B cell (primary cell): ENCODE measurements around the gene RASL10A. TPM values are rescaled to one million over a fixed set of nuclear protein-coding genes. Genes with fewer than 3 reads are reported as not detected.
"Not testable (repeated sequence)": the region's sequence is repeated elsewhere in the genome, so short reads cannot be mapped to it uniquely, and the experiment has no call there.

Experiments
- ATAC-seq: fragments of 200-7000 bp; cut with Tn5 transposase; one replicate; pipeline ENCODE4 v1.10.0; 2021; ENCODE audit warnings: low read depth, mild to moderate bottlenecking, moderate number of reproducible peaks, moderate library complexity
- CTCF ChIA-PET: fragments of 350-600 bp; sonication (Branson Sonifier 250); formaldehyde crosslinking; loops from one replicate; lab custom pipeline; 2021; ENCODE audit warnings: antibody characterized with exemption, inconsistent platforms; lab: Charles Lee
- POLR2A ChIA-PET: fragments of 350-600 bp; sonication (Branson Sonifier 250); formaldehyde crosslinking; loops from one replicate; lab custom pipeline; 2021; ENCODE audit warnings: antibody characterized with exemption; lab: Charles Lee
- DNase-seq: peaks from one replicate; pipeline ENCODE4 v3.0.0; 2013
- H2AFZ ChIP-seq: 2 replicates; pipeline ENCODE4 v1.6.1; 2012; ENCODE audit warnings: mild to moderate bottlenecking, low read depth, low read length; ENCODE audit not compliant: insufficient read depth, poor library complexity, severe bottlenecking
- H3K27ac ChIP-seq, 2 donors: 1 replicate in 1 of 2; 2 replicates in 1 of 2; pipeline ENCODE4 v1.5.1; 2012 to 2013; ENCODE audit warnings: low read length in 2 of 2, mild to moderate bottlenecking in 2 of 2, moderate library complexity in 1 of 2
- H3K27me3 ChIP-seq, 4 experiments: fragments of 200-600 bp in 1 of 4; sonication (generic) in 1 of 4; replicated peaks in 1 of 4; 1 replicate in 2 of 4; 2 replicates in 2 of 4; pipeline versions ENCODE4 v1.6.1 to v1.7.0; 2013 to 2016; ENCODE audit warnings: low read length in 3 of 4, mild to moderate bottlenecking in 2 of 4, mixed read lengths in 1 of 4, moderate library complexity in 1 of 4; ENCODE audit not compliant: insufficient read depth in 4 of 4, control insufficient read depth in 3 of 4; ENCODE audit errors: control extremely low read depth in 1 of 4
- H3K36me3 ChIP-seq, 2 experiments: replicated peaks in 1 of 2; 1 replicate in 1 of 2; 2 replicates in 1 of 2; pipeline versions ENCODE4 v1.6.1 to v1.7.1; 2013; ENCODE audit warnings: low read length in 1 of 2; ENCODE audit not compliant: insufficient read depth in 2 of 2, control insufficient read depth in 1 of 2; ENCODE audit errors: control extremely low read depth in 1 of 2, extremely low read depth in 1 of 2
- H3K4me1 ChIP-seq, 2 donors: fragments of 200-600 bp in 1 of 2; sonication (generic) in 1 of 2; 1 replicate in 1 of 2; 2 replicates in 1 of 2; pipeline versions ENCODE4 v1.5.1 to v1.6.1; 2013 to 2017; ENCODE audit warnings: low read length in 2 of 2; ENCODE audit not compliant: control insufficient read depth in 2 of 2, insufficient read depth in 2 of 2
- H3K4me2 ChIP-seq: replicated peaks from 2 replicates; pipeline ENCODE3; 2012; ENCODE audit warnings: mild to moderate bottlenecking, low read depth, low read length; ENCODE audit not compliant: poor library complexity, severe bottlenecking
- H3K4me3 ChIP-seq, 5 experiments: fragments of 200-600 bp in 1 of 5; sonication (generic) in 1 of 5; 1 replicate in 3 of 5; 2 replicates in 2 of 5; pipeline versions ENCODE4 v1.5.1 to v1.7.0; 2011 to 2016; ENCODE audit warnings: low read length in 4 of 5, mild to moderate bottlenecking in 4 of 5, low read depth in 2 of 5, control low read depth in 1 of 5, moderate library complexity in 1 of 5; ENCODE audit not compliant: insufficient read depth in 1 of 5; ENCODE audit errors: control extremely low read depth in 1 of 5, extremely low read depth in 1 of 5
- H3K79me2 ChIP-seq: fragments of 200-600 bp; sonication (generic); one replicate; pipeline ENCODE4 v1.6.0; 2016; ENCODE audit warnings: low read length; ENCODE audit not compliant: control insufficient read depth, insufficient read depth
- H3K9ac ChIP-seq: fragments of 200-600 bp; sonication (generic); 2 replicates; pipeline ENCODE4 v1.6.1; 2017; ENCODE audit warnings: mild to moderate bottlenecking, low read length, moderate library complexity
- H3K9me3 ChIP-seq, 3 donors: one replicate each; pipeline versions ENCODE4 v1.6.1 to v1.7.1; 2013; ENCODE audit warnings: low read length in 2 of 3; ENCODE audit not compliant: control insufficient read depth in 2 of 3, insufficient read depth in 1 of 3; ENCODE audit errors: control extremely low read depth in 1 of 3
- H4K20me1 ChIP-seq: 2 replicates; pipeline ENCODE4 v1.6.0; 2012; ENCODE audit warnings: mild to moderate bottlenecking, low read length; ENCODE audit not compliant: insufficient read depth, control insufficient read depth, poor library complexity, severe bottlenecking
- H3K27ac Mint-ChIP-seq: one replicate; pipeline ENCODE4 v1.8.0; 2021; ENCODE audit warnings: mixed read lengths
- H3K27me3 Mint-ChIP-seq: one replicate; pipeline ENCODE4 v1.8.0; 2021; ENCODE audit warnings: mixed read lengths
- H3K4me1 Mint-ChIP-seq: one replicate; pipeline ENCODE4 v1.8.0; 2021; ENCODE audit warnings: mixed read lengths
- H3K4me3 Mint-ChIP-seq: one replicate; pipeline ENCODE4 v1.8.0; 2021; ENCODE audit warnings: mixed read lengths
- H3K9me3 Mint-ChIP-seq: one replicate; pipeline ENCODE4 v1.8.0; 2022; ENCODE audit warnings: mixed read lengths; ENCODE audit not compliant: insufficient read depth
- EZH2 ChIP-seq: IDR thresholded peaks from 2 replicates; pipeline ENCODE4 v1.6.1; 2012; ENCODE audit warnings: borderline replicate concordance, low read depth, mild to moderate bottlenecking, moderate library complexity, low read length; ENCODE audit not compliant: insufficient read depth, poor library complexity, severe bottlenecking
- whole genome bisulfite sequencing: methylation state at CpG from one replicate; pipeline ENCODE4 v1.1.5; 2013; ENCODE audit warnings: missing lambda C conversion rate; ENCODE audit not compliant: insufficient coverage; 5-methylcytosine and 5-hydroxymethylcytosine counted together
- intact Hi-C: fragments of 100-400 bp; cut with micrococcal nuclease; formaldehyde crosslinking; loops from one replicate; pipeline ENCODE4 v1.10.0; 2022
- polyA plus RNA-seq: library from polyadenylated mRNA; depleted of rRNA; stranded (reverse); fragments of >200 nt; gene quantifications from 2 replicates; pipeline ENCODE4 v1.2.3, GENCODE V29; 2012
- total RNA-seq, 2 donors: library from RNA; stranded (reverse); fragments of 120-200 nt in 1 of 2; gene quantifications; 1 replicate in 1 of 2; 2 replicates in 1 of 2; pipeline versions ENCODE4 v1.2.3 to v1.2.4, GENCODE V29; 2013 to 2022
- TF ChIP-seq, protein P1 (sequence below): fragments of 200-600 bp; IDR thresholded peaks from one replicate; pipeline ENCODE4 v1.8.0; 2022; ENCODE audit warnings: antibody characterized with exemption, mild to moderate bottlenecking

RASL10A gene
- total and polyA plus RNA-seq, 2 donors (not counting 1 experiment from before 2014, with no cell fraction given), result 2.8 to 4.7 TPM

DNA sequence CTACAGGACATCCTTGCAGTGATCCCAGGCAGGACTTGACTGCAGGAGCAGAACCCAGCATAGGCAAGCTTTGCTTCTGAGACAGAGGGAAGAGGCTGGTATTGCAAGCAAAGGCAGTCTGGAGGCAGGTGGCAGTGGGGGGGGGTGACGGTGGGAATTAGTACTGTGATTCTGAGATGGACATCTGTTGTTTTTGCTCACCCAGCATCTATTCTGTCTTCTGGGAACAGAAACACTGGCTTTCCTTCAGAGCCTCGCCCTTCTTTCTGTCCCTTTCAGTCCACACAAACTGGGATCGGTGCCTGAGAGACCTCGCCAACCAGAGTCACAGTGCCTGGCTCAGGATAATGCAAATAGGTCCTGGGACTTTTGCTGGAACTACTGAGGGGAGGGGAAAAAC, 31.2 kb upstream of the RASL10A start:
- CTCF ChIA-PET, result interaction anchor here (1.3 kb wide), 1 partner anchor 10 kb away, joined by 4 read pairs; no protein-coding TSS in a partner anchor

DNA sequence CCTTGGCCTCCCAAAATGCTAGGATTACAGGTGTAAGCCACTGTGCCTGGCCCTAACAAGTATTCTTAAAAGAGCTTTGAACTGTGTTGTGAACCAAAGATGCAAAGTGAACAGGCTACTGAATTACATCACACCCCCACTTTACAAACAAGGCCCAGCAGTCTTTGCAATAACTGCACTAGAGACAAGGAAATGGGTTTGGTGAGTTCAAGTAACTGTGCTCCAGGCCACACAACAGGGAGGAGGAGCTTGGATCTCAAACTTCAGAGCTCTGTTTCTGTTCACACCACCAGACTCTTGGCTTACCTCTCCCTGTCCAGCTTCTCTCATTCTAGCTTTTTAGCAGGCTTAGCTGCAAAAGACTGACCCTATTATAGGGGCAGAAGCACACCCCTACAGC, 30.4 kb upstream of the RASL10A start:
- Histone ChIP-seq H3K9me3 (no peaks in the 10 kb centered on the region), H3K9ac (no peak overlapping the region), H2AFZ (no peak overlapping the region), H3K27ac (no peak overlapping the region), H3K4me2 (no peak overlapping the region), H3K4me1 (no peaks in the 10 kb centered on the region), H4K20me1 (peaks cover 77% of the 10 kb centered on the region), H3K27me3 (no peaks in the 10 kb centered on the region), H3K4me3 (no peak overlapping the region), H3K36me3 (peaks cover 0 to 91% of the 10 kb centered on the region in 2 experiments), H3K79me2 (peaks cover 37% of the 10 kb centered on the region)
- ChIA-PET POLR2A (no interaction called here), CTCF (no interaction called here)
- ATAC-seq (no peak), DNase-seq (no peak)
- Mint-ChIP-seq H3K4me3 (no peak overlapping the region), H3K27me3 (no peaks in the 10 kb centered on the region), H3K27ac (no peak overlapping the region), H3K4me1 (no peaks in the 10 kb centered on the region), H3K9me3 (no peaks in the 10 kb centered on the region)
- TF ChIP-seq, protein P1, sequence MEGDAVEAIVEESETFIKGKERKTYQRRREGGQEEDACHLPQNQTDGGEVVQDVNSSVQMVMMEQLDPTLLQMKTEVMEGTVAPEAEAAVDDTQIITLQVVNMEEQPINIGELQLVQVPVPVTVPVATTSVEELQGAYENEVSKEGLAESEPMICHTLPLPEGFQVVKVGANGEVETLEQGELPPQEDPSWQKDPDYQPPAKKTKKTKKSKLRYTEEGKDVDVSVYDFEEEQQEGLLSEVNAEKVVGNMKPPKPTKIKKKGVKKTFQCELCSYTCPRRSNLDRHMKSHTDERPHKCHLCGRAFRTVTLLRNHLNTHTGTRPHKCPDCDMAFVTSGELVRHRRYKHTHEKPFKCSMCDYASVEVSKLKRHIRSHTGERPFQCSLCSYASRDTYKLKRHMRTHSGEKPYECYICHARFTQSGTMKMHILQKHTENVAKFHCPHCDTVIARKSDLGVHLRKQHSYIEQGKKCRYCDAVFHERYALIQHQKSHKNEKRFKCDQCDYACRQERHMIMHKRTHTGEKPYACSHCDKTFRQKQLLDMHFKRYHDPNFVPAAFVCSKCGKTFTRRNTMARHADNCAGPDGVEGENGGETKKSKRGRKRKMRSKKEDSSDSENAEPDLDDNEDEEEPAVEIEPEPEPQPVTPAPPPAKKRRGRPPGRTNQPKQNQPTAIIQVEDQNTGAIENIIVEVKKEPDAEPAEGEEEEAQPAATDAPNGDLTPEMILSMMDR, result no peak
- TF ChIP-seq EZH2, result no peak
- intact Hi-C loops, result no loop called here

More for the DNA sequence above, 31.2 kb upstream of the RASL10A start:
- WGBS, result 80% methylated on average over 1 of the region's 4 CpGs
- H3K27me3 ChIP-seq, result no peaks in the 10 kb centered on the region
- H3K9me3 Mint-ChIP-seq, result no peaks in the 10 kb centered on the region
- H3K36me3 ChIP-seq, result peaks cover 0 to 91% of the 10 kb centered on the region in 2 experiments
- H4K20me1 ChIP-seq, result peaks cover 77% of the 10 kb centered on the region
- ATAC-seq, result no peak
- H2AFZ ChIP-seq, result no peak overlapping the region
- H3K27ac ChIP-seq, result no peak overlapping the region
- intact Hi-C loops, result no loop called here
- H3K4me1 Mint-ChIP-seq, result no peaks in the 10 kb centered on the region
- H3K9ac ChIP-seq, result no peak overlapping the region
- no peak overlapping the region for H3K4me3 Mint-ChIP-seq
- POLR2A ChIA-PET, result no interaction called here
- H3K4me1 ChIP-seq, result no peaks in the 10 kb centered on the region
- no peak for TF ChIP-seq EZH2
- TF ChIP-seq, protein P1, result no peak
- no peak for DNase-seq
- H3K27ac Mint-ChIP-seq, result no peak overlapping the region
- H3K9me3 ChIP-seq, result no peaks in the 10 kb centered on the region
- no peak overlapping the region for H3K4me3 ChIP-seq
- H3K4me2 ChIP-seq, result no peak overlapping the region
- H3K79me2 ChIP-seq, result peaks cover 37% of the 10 kb centered on the region
- no peaks in the 10 kb centered on the region for H3K27me3 Mint-ChIP-seq

DNA sequence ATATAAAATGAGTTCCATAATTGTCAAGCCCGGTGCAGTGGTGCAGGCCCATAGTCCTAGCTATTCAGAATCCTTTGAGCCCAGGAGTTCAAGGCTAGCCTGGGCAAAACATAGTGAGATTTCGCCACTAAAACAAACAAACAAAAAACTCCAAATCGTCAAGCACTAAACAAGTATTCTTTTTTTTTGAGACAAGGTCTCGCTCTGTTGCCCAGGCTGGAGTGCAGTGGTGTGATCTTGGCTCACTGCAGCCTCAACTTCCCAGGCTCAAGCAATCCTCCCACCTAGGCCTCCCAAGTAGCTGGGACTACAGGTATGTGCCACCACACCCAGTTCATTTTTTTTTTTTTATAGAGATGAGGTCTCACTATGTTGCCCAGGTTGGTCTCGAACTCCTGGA, 29.4 kb upstream of the RASL10A start:
- H3K9ac ChIP-seq, ATAC-seq, CTCF ChIA-PET, DNase-seq, H3K27ac ChIP-seq, intact Hi-C loops, H3K4me1 Mint-ChIP-seq, POLR2A ChIA-PET, H2AFZ ChIP-seq, H3K4me1 ChIP-seq, H3K27me3 ChIP-seq, H3K4me3 ChIP-seq, H3K4me3 Mint-ChIP-seq, H3K4me2 ChIP-seq, H3K27me3 Mint-ChIP-seq, H3K27ac Mint-ChIP-seq, H3K9me3 ChIP-seq, H3K9me3 Mint-ChIP-seq: not testable (repeated sequence)
- Histone ChIP-seq H3K36me3 (peaks cover 0 to 91% of the 10 kb centered on the region in 2 experiments), H4K20me1 (peaks cover 77% of the 10 kb centered on the region), H3K79me2 (peaks cover 32% of the 10 kb centered on the region)
- 100% methylated on average over 1 of the region's 5 CpGs for WGBS
